Neural cell (in vitro differentiated cells): ENCODE measurements around the gene CST9L. TPM values are rescaled to one million over a fixed set of nuclear protein-coding genes. Genes with fewer than 3 reads are reported as not detected.

Source experiments
- H2AFZ ChIP-seq: fragments of 200-600, 300-800 bp; sonication (generic), shearing (Covaris generic); 2 replicates; pipeline ENCODE4 v1.6.0; 2014; ENCODE audit warnings: low read depth, mild to moderate bottlenecking, antibody characterized with exemption, low read length, moderate library complexity
- H3F3A ChIP-seq: fragments of 200-600 bp; shearing (Covaris generic); 2 replicates; pipeline ENCODE4 v1.6.1; 2016; ENCODE audit warnings: mild to moderate bottlenecking, moderate library complexity, mixed read lengths, antibody characterized with exemption, low read length; ENCODE audit not compliant: insufficient read depth, poor library complexity, severe bottlenecking
- H3K27ac ChIP-seq: fragments of 200-600, 300-800 bp; sonication (generic), shearing (Covaris generic); 2 replicates; pipeline ENCODE4 v1.5.1; 2014; ENCODE audit warnings: mild to moderate bottlenecking, low read length, moderate library complexity
- H3K27me3 ChIP-seq: fragments of 300-800, 200-600 bp; sonication (generic), shearing (Covaris generic); 2 replicates; pipeline ENCODE4 v1.6.0; 2014; ENCODE audit warnings: mild to moderate bottlenecking, low read depth, low read length, moderate library complexity; ENCODE audit not compliant: insufficient read depth
- H3K36me3 ChIP-seq: fragments of 300-800, 200-600 bp; sonication (generic), shearing (Covaris generic); 2 replicates; pipeline ENCODE4 v1.5.1; 2014; ENCODE audit warnings: mild to moderate bottlenecking, antibody characterized with exemption, low read length, moderate library complexity; ENCODE audit not compliant: insufficient read depth
- H3K4me2 ChIP-seq: fragments of 300-800, 200-600 bp; sonication (generic), shearing (Covaris generic); 2 replicates; pipeline ENCODE4 v1.6.0; 2014; ENCODE audit warnings: mild to moderate bottlenecking, low read length
- H3K4me3 ChIP-seq: fragments of 300-800, 200-600 bp; sonication (generic), shearing (Covaris generic); 2 replicates; pipeline ENCODE4 v1.5.1; 2014; ENCODE audit warnings: mild to moderate bottlenecking, low read length, moderate library complexity
- H3K79me2 ChIP-seq: fragments of 200-600 bp; shearing (Covaris generic); replicated peaks from 2 replicates; pipeline ENCODE4 v1.6.0; 2014; ENCODE audit warnings: mild to moderate bottlenecking, low read length, moderate library complexity; ENCODE audit not compliant: insufficient read depth
- H3K9ac ChIP-seq: fragments of 300-800, 200-600 bp; sonication (generic), shearing (Covaris generic); 2 replicates; pipeline ENCODE4 v1.6.1; 2016; ENCODE audit warnings: mild to moderate bottlenecking, low read length, mixed read lengths
- H3K9me2 ChIP-seq: fragments of 200-600 bp; shearing (Covaris generic); 2 replicates; pipeline ENCODE4 v1.6.1; 2016; ENCODE audit warnings: mild to moderate bottlenecking, low read length, mixed read lengths; ENCODE audit not compliant: insufficient read depth
- H3K9me3 ChIP-seq: fragments of 200-600, 300-800 bp; sonication (generic), shearing (Covaris generic); 2 replicates; pipeline ENCODE4 v1.6.1; 2016; ENCODE audit warnings: mild to moderate bottlenecking, mixed run types, low read length, moderate library complexity, mixed read lengths
- H4K20me1 ChIP-seq: fragments of 200-600 bp; shearing (Covaris generic); 2 replicates; pipeline ENCODE4 v1.6.1; 2016; ENCODE audit warnings: mild to moderate bottlenecking, mixed run types; ENCODE audit not compliant: insufficient read depth
- CTCF ChIP-seq: fragments of 450-650 bp; IDR thresholded peaks from 2 replicates; pipeline ENCODE4 v1.5.1; 2014; ENCODE audit warnings: antibody characterized with exemption, mild to moderate bottlenecking, moderate library complexity; ENCODE audit not compliant: poor library complexity, severe bottlenecking
- EP300 ChIP-seq: fragments of 450-650 bp; conservative IDR thresholded peaks from 2 replicates; pipeline ENCODE4 v1.6.1; 2014; ENCODE audit warnings: antibody characterized with exemption, mild to moderate bottlenecking, moderate library complexity; ENCODE audit not compliant: poor library complexity, severe bottlenecking
- EZH2 ChIP-seq: fragments of 200-600, 300-800 bp; shearing (Covaris generic), sonication (generic); IDR thresholded peaks from 2 replicates; pipeline ENCODE4 v1.6.1; 2014; ENCODE audit warnings: antibody characterized with exemption, low read length, borderline replicate concordance, mild to moderate bottlenecking; ENCODE audit not compliant: insufficient read depth, poor library complexity, severe bottlenecking
- MXI1 ChIP-seq: fragments of 450-650 bp; conservative IDR thresholded peaks from 2 replicates; pipeline ENCODE4 v1.6.1; 2014; ENCODE audit warnings: antibody characterized with exemption, mild to moderate bottlenecking; ENCODE audit not compliant: poor library complexity, severe bottlenecking
- POLR2AphosphoS5 ChIP-seq: IDR thresholded peaks from 2 replicates; pipeline ENCODE4 v1.6.1; 2012
- RAD21 ChIP-seq: fragments of 450-650 bp; conservative IDR thresholded peaks from 2 replicates; pipeline ENCODE4 v1.6.1; 2014; ENCODE audit warnings: antibody characterized with exemption, mild to moderate bottlenecking, moderate library complexity
- SMC3 ChIP-seq: fragments of 450-650 bp; conservative IDR thresholded peaks from 2 replicates; pipeline ENCODE4 v1.6.1; 2014; ENCODE audit warnings: antibody characterized with exemption, mild to moderate bottlenecking, moderate library complexity; ENCODE audit not compliant: poor library complexity
- TAF1 ChIP-seq: IDR thresholded peaks from 2 replicates; pipeline ENCODE4 v1.6.1; 2012; ENCODE audit warnings: low read depth
- polyA plus RNA-seq: library from polyadenylated mRNA; depleted of rRNA; stranded (reverse); fragments of >200 nt; gene quantifications from 2 replicates; pipeline ENCODE4 v1.2.3, GENCODE V29; 2014
- TF ChIP-seq, protein P1 (sequence below): IDR thresholded peaks from 2 replicates; pipeline ENCODE4 v1.6.1; 2012; ENCODE audit warnings: borderline replicate concordance

CST9L gene
- polyA plus RNA-seq, 1 donor from 2014 or later = not detected

GRCh38 chr20:23551786-23552185, 16.5 kb downstream of the CST9L start:
- H3K9me3 ChIP-seq = no peaks in the 10 kb centered on the region
- no peaks in the 10 kb centered on the region for H3K79me2 ChIP-seq
- no peaks in the 10 kb centered on the region for H3F3A ChIP-seq
- no peak overlapping the region for H3K4me3 ChIP-seq
- no peak overlapping the region for H3K4me2 ChIP-seq
- H2AFZ ChIP-seq = no peak overlapping the region
- no peaks in the 10 kb centered on the region for H3K9me2 ChIP-seq
- no peaks in the 10 kb centered on the region for H3K27me3 ChIP-seq
- TF ChIP-seq, protein P1, sequence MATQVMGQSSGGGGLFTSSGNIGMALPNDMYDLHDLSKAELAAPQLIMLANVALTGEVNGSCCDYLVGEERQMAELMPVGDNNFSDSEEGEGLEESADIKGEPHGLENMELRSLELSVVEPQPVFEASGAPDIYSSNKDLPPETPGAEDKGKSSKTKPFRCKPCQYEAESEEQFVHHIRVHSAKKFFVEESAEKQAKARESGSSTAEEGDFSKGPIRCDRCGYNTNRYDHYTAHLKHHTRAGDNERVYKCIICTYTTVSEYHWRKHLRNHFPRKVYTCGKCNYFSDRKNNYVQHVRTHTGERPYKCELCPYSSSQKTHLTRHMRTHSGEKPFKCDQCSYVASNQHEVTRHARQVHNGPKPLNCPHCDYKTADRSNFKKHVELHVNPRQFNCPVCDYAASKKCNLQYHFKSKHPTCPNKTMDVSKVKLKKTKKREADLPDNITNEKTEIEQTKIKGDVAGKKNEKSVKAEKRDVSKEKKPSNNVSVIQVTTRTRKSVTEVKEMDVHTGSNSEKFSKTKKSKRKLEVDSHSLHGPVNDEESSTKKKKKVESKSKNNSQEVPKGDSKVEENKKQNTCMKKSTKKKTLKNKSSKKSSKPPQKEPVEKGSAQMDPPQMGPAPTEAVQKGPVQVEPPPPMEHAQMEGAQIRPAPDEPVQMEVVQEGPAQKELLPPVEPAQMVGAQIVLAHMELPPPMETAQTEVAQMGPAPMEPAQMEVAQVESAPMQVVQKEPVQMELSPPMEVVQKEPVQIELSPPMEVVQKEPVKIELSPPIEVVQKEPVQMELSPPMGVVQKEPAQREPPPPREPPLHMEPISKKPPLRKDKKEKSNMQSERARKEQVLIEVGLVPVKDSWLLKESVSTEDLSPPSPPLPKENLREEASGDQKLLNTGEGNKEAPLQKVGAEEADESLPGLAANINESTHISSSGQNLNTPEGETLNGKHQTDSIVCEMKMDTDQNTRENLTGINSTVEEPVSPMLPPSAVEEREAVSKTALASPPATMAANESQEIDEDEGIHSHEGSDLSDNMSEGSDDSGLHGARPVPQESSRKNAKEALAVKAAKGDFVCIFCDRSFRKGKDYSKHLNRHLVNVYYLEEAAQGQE = no peak
- H3K27ac ChIP-seq = no peak overlapping the region
- H3K9ac ChIP-seq = no peak overlapping the region
- no peaks in the 10 kb centered on the region for H4K20me1 ChIP-seq
- no peaks in the 10 kb centered on the region for H3K36me3 ChIP-seq

- Histone ChIP-seq H3F3A (no peaks in the 10 kb centered on the region), H3K4me3 (no peak overlapping the region), H3K9me2 (no peaks in the 10 kb centered on the region), H2AFZ (no peak overlapping the region), H3K36me3 (no peaks in the 10 kb centered on the region), H3K27me3 (no peaks in the 10 kb centered on the region), H3K9ac (no peak overlapping the region), H3K27ac (no peak overlapping the region), H3K79me2 (no peaks in the 10 kb centered on the region), H3K4me2 (no peak overlapping the region), H3K9me3 (no peaks in the 10 kb centered on the region), H4K20me1 (no peaks in the 10 kb centered on the region)
- no peak for TF ChIP-seq MXI1
- no peak for TF ChIP-seq TAF1
- TF ChIP-seq RAD21 = no peak
- TF ChIP-seq, protein P1 = no peak
- TF ChIP-seq POLR2AphosphoS5 = no peak
- TF ChIP-seq EZH2 = no peak
- no peak for TF ChIP-seq SMC3
- TF ChIP-seq CTCF = no peak
- TF ChIP-seq EP300 = no peak
Measured at GRCh38 chr20:23551383-23551782, 16.9 kb downstream of the CST9L start.
